H54 (cell line): ENCODE measurements around the gene PGBD5.

Source experiments
- DNase-seq: peaks from one replicate; pipeline ENCODE4 v3.0.0; 2011; ENCODE audit warnings: low spot score, mixed read lengths; ENCODE audit not compliant: insufficient read length
- FAIRE-seq: peaks from 3 replicates; lab custom pipeline; 2011; peaks lifted over from hg19 to GRCh38; lab: Jason Lieb, UNC
- POLR2A ChIP-seq: IDR thresholded peaks from 2 replicates; pipeline ENCODE4 v1.6.1; 2011; ENCODE audit warnings: low read depth, mild to moderate bottlenecking, low read length

The PGBD5 gene

DNA sequence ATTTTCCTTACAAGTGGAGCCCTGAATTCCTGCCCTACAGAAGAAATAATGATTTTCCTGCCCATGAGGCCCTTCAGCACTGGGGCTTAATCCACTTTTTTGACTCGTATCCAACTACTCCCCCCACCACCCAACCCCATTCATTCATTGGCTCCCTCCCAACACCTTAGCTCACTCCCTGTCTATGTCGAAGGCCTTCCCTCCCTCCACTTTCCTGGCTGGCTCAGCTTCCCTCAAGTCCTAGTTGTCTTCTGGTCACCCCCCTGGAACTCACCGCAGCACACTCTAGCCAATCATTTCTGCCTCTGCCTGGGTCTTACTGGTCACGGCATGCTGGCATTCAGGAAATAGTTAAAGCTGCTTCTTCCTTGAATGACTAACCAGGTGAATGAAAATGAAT, 118.9 kb downstream of the PGBD5 start:
- FAIRE-seq (no peak), DNase-seq (no peak)
- no peak for TF ChIP-seq POLR2A

DNA sequence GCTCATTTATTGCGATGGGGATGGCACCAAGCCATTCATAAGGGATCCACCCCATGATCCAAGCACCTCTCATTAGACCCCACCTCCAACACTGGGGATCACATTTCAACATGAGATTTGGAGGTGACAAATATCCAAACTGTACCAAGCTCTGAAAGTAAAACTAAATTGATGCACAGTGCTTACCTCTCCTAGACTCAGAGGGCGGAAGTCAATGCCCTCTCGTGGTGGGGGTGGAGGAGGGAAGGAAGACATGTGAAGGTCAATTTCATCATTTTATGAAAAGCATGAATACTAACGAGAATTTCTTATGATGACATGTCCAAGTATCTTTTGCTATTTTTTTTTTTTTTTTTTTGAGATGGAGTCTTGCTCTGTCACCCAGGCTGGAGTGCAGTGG, 120.0 kb downstream of the PGBD5 start:
- FAIRE-seq (no peak), DNase-seq (no peak)
- no peak for TF ChIP-seq POLR2A

DNA sequence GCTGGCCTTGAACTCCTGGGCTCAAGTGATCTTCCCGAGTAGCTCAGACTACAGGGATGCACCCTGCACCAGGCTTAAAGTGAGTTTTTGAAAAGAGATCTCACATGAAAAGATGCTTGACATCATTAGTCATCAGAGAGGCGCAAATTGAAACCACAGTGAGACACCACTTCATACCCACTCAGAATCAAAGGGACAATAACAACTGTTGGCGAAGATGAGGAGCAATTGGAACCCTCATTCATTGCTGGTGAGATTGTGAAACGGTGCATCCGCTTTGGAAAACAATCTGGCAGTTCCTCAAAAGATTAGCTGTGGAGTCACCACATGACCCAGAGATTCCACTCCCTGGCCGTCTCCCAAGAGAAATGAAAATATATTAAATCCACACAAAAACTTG, 122.3 kb downstream of the PGBD5 start:
- TF ChIP-seq POLR2A = no peak
- no peak for DNase-seq
- FAIRE-seq = no peak

GRCh38 chr1:230303069-230303468, 123.1 kb downstream of the PGBD5 start:
- TF ChIP-seq POLR2A = no peak
- no peak for FAIRE-seq
- DNase-seq = no peak

DNA sequence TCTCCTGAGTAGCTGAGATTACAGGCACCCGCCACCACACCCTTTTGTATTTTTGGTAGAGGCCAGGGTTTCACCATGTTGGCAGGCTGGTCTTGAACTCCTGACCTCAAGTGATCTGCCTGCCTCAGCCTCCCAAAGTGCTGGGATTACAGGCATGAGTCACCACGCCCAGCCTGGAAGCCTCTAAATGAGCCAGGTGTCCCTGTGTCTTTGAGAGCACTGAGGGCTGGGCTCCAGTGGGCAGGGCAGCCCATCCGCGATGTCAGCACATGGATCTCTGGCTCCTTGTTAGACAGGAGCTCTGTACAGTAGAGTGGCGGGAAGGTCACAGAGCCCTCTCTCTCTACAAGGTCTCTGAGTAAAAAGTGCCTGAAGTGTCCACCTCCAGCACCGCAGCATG, 124.3 kb downstream of the PGBD5 start:
- no peak for FAIRE-seq
- TF ChIP-seq POLR2A = no peak
- DNase-seq = no peak

- FAIRE-seq = no peak
- no peak for DNase-seq
- TF ChIP-seq POLR2A = no peak
Measured at GRCh38 chr1:230301322-230301721, 124.8 kb downstream of the PGBD5 start.

DNA sequence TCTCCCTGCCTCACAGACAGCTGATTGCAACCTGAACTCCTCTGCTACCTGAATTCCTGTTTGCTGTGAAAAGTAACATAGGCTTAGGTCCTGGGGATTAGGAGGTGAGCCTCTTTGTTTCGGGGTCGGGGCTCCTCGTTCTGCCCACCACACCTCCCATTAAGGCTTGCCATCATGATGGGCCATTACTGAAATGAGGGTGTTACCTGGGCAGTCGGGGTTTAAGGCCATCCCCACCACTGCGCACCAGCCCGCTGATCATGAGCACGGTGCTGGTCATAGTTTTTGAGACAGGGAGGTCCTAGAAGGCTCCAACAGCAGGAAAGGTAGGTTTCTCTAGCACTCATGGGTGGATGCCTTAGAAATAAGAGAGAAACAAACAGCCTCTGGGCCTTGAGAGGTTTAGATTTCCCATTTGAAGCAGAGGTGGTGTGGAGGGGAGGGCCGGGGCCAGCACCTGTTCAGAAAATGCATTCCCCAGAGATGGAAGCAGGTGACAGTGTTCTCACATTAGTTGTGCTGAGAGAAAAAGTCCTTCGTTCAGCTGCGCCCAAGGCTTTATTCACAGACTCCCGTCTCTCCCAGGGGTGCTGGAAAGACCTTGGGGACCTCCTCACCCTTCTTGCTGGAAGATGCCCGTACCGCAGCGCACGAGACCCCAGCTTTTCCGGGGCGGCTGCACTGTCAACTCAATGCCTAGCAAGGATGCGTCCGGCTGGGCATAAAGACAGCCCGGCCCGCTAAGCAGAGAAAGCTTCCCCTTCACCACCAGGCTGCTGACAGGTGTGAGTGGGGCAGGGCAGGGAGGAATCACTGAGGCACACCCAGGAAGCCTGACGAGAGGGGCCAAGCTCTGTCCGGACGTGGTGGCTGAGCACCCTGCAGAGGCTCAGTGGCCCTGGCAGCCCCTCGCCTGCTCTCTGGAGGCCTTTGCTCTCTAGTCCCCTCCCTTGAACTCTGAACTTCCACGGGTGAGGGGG, 125.5 kb downstream of the PGBD5 start:
- DNase-seq = no peak
- FAIRE-seq = no peak
- no peak for TF ChIP-seq POLR2A

DNA sequence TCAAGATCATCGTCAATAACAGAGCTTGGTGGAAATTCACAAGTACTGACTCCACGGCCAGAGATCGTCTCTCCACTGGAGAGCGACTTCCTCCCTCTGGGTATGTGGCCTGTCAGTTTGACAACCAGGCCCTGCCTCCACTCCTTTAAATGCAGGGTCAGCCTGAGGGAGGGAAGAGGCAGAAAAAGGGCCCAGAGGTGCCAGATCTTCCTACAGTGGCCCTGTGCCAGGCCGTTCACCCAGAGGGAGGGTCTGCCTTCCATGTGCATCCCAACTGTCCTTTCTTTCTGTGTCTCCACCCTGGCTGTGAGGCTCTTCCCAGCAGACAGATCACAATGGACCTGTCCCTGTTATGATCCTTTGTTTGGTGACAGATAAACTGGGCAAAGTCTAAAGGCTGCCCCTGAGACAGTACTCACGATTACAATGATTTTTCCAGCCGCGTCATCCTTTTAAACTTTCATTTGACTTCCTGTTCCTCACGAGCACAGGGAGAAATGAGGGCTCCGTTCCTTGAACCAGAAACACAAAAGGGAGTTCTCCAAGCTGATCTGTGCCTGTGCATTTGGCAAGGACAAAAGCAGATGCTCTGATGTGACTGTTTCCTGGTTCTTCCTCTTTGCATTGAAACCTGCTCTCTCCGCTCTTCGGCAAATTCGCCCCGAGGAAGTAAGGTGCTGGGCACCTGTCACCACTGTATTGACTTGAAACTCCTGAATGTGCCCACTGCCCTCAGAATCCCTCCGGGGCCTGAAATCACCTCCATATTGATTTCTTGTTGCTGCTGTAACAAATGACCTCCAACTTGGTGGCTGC, 126.7 kb downstream of the PGBD5 start:
- no peak for TF ChIP-seq POLR2A
- DNase-seq (no peak), FAIRE-seq (no peak)

- FAIRE-seq (no peak), DNase-seq (no peak)
- TF ChIP-seq POLR2A = no peak
Measured at GRCh38 chr1:230295367-230295766, 130.8 kb downstream of the PGBD5 start.

- TF ChIP-seq POLR2A = no peak
- no peak for FAIRE-seq
- no peak for DNase-seq
Measured at GRCh38 chr1:230293390-230293700, 132.8 kb downstream of the PGBD5 start.

GRCh38 chr1:230292689-230293389, 133.3 kb downstream of the PGBD5 start:
- DNase-seq (no peak), FAIRE-seq (no peak)
- TF ChIP-seq POLR2A = no peak

DNA sequence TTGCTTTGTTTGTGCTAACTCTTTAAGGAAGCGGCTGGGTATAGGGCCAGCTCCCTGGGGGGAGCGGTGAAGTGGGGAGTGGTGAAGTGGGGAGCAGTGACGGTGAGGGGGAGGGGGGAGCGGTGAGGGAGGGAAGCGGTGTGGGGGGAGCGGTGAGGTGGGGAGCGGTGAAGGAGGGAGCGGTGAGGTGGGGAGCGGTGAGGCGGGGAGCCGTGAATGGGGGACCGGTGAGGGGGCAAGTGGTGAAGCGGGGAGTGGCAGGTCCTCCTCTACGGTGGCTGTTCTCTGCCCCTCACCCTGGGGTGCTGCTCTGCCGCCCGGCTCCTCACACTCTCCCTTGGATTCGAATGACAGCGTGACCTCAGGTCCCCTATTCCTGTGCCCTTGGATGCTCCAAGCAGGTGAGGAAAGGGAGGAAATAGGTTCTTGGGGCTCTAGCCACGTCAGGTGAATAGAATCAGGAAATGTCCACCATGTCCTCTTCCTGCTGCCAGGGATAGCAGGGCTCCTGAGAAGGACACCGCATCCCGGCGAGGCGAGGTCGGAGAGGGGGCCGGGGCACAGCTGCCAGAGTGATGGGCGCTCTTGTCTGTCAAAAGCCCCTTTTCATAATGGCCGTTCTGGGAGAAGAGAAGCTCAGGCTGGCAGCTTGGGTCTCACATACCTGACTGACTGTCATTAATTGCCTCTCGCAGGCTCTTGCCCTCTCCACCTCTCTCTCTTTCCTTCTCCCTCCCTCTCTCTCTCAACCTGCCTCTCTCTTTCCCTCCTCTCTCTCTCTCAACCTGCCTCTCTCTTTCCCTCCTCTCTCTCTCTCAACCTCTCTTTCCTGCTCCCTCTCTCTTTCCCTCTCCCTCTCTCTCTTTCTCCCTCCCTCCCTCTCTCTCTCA, 134.2 kb downstream of the PGBD5 start:
- TF ChIP-seq POLR2A = no peak
- DNase-seq (no peak), FAIRE-seq (no peak)

DNA sequence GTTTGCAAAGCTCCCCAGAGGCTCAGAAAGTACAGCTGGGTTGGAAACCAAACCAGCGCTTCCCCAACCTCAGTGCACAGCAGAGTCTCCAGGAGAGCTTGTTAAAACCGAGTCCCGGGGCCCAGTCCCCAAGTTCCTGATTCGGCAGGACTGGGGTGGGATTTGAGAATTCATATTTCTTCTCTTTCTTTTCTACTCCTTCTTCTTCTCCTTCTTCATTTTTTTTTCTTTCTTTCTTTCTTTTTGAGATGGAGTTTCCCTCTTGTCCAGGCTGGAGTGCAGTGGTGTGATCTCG, 136.8 kb downstream of the PGBD5 start:
- DNase-seq (no peak), FAIRE-seq (no peak)
- no peak for TF ChIP-seq POLR2A
